Measurements from ENCODE around the gene MINDY1.

The MINDY1 gene

GRCh38 chr1:150976401-150976821 lies 30.3 kb downstream of the MINDY1 start:
- H3K4me3 ChIP-seq (ENCODE audit: low read length): no peak overlapping the region
- DNase-seq (ENCODE audit: low read depth): no peak
- no peak for TF ChIP-seq CTCF (conservative IDR thresholded peaks at IDR 0.05; ENCODE audit: low read depth, low read length)

- no peak for TF ChIP-seq CTCF (conservative IDR thresholded peaks at IDR 0.05; ENCODE audit: low read depth, low read length)
These were observed 31.9 kb downstream of the MINDY1 start, which contains the start of gene CERS2 for GRCh38 chr1:150974580-150975478. Gene CERS2, minus strand, starts transcription at chr1:150974835. Its CDS starts 5,745 bp downstream, at chr1:150969090.

GRCh38 chr1:150973836-150974579 lies 32.7 kb downstream of the MINDY1 start:
- DNase-seq (ENCODE audit: low read depth): no peak
- H3K4me3 ChIP-seq (ENCODE audit: low read length): peak overlapping the region; percentile 80
- TF ChIP-seq CTCF (conservative IDR thresholded peaks at IDR 0.05; ENCODE audit: low read depth, low read length): no peak

More at GRCh38 chr1:150974580-150975478, 31.9 kb downstream of the MINDY1 start, which contains the start of gene CERS2:
- DNase-seq (ENCODE audit: low read depth): no peak
- peak within 1 kb of the TSS; percentile 80 for H3K4me3 ChIP-seq (ENCODE audit: low read length)

GRCh38 chr1:150973258-150973835 lies 33.4 kb downstream of the MINDY1 start:
- H3K4me3 ChIP-seq (ENCODE audit: low read length): peak overlapping the region; percentile 80
- no peak for TF ChIP-seq CTCF (conservative IDR thresholded peaks at IDR 0.05; ENCODE audit: low read depth, low read length)
- no peak for DNase-seq (ENCODE audit: low read depth)

GRCh38 chr1:150972417-150972940 lies 34.2 kb downstream of the MINDY1 start:
- peak overlapping the region; percentile 80 for H3K4me3 ChIP-seq (ENCODE audit: low read length)

More at GRCh38 chr1:150972417-150972940, 34.2 kb downstream of the MINDY1 start:
- no peak for DNase-seq (ENCODE audit: low read depth)
- no peak for TF ChIP-seq CTCF (conservative IDR thresholded peaks at IDR 0.05; ENCODE audit: low read depth, low read length)

Measured in retinal pigment epithelial cell (primary cell).